ENCODE data around the gene ZNF507. TPM values are rescaled to one million over a fixed set of nuclear protein-coding genes. Genes with fewer than 3 reads are reported as not detected.

Gene ZNF507
- total and polyA plus RNA-seq, 12 donors = 2.7 to 26.6 (median 17.4) TPM

- DNase-seq (no peak), ATAC-seq (peak in 5 of 8 donors; percentile 28 to 64 (median 43))
- WGBS, 2 donors = 81 to 88% methylated on average over 2 of the region's 2 CpGs
- no peak for TF ChIP-seq CTCF (IDR thresholded peaks at IDR 0.05)
- Histone ChIP-seq H3K36me3 (peaks cover 0 to 77% (median 20%) of the 10 kb centered on the region in 9 donors), H3K4me1 (peaks cover 0 to 63% (median 53%) of the 10 kb centered on the region in 9 donors), H3K27me3 (peaks cover 0 to 86% (median 0%) of the 10 kb centered on the region in 7 donors), H3K4me3 (no peak overlapping the region), H3K9me3 (no peaks in the 10 kb centered on the region), H3K27ac (peak overlapping the region in 7 of 10 donors; percentile 12 to 71 (median 63))
- intact Hi-C loops (cut with DNase I) = no loop called here
These were observed 5.6 kb downstream of the ZNF507 start for GRCh38 chr19:32350987-32351348.

- H3K36me3 ChIP-seq = peaks cover 0 to 89% (median 23%) of the 10 kb centered on the region in 9 donors
- H3K9me3 ChIP-seq = no peaks in the 10 kb centered on the region
- no peak for TF ChIP-seq CTCF (IDR thresholded peaks at IDR 0.05)
- H3K4me1 ChIP-seq = peaks cover 0 to 55% (median 44%) of the 10 kb centered on the region in 9 donors
- ATAC-seq (no peak), DNase-seq (no peak)
- peak overlapping the region in 6 of 10 donors; percentile 54 to 74 (median 65) for H3K27ac ChIP-seq
- H3K4me3 ChIP-seq = no peak overlapping the region
- intact Hi-C loops (cut with DNase I) = no loop called here
- peaks cover 0 to 84% (median 0%) of the 10 kb centered on the region in 7 donors for H3K27me3 ChIP-seq
- whole genome bisulfite sequencing, 2 donors = 95 to 96% methylated on average over 1 of the region's 1 CpG
These were observed 6.8 kb downstream of the ZNF507 start for GRCh38 chr19:32352241-32352630.

- peaks cover 0 to 37% (median 25%) of the 10 kb centered on the region in 9 donors for H3K4me1 ChIP-seq
- 94 to 96% methylated on average over 9 of the region's 9 CpGs for WGBS, 2 donors
- H3K9me3 ChIP-seq = no peaks in the 10 kb centered on the region
- peaks cover 0 to 89% (median 36%) of the 10 kb centered on the region in 9 donors for H3K36me3 ChIP-seq
- TF ChIP-seq CTCF (IDR thresholded peaks at IDR 0.05) = no peak
- H3K27ac ChIP-seq = no peak overlapping the region
- no peak for DNase-seq
- intact Hi-C loops (cut with DNase I) = no loop called here
- no peak overlapping the region for H3K4me3 ChIP-seq
- H3K27me3 ChIP-seq = peaks cover 0 to 83% (median 0%) of the 10 kb centered on the region in 7 donors
- no peak for ATAC-seq
These were observed 8.9 kb downstream of the ZNF507 start for GRCh38 chr19:32354345-32354744.

DNA sequence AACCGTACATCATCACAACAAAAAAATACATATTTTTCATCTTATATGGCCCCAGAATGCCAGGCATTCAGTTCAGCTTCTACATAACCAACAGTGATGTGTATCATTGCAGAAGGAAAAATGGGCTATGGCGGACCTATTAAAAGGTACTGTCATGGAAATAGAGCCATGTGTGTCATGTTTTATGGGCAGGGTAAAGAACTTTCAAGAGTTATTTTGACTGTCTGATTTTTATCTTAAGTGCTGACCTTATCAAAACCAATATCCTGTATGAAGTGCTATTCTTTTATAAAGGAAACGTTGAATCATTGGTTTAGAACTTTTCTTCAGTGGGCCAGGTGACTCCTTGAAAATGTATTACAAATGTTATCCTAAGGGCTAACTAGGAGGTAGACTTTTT lies 9.9 kb downstream of the ZNF507 start:
- Histone ChIP-seq H3K4me1 (peaks cover 0 to 30% (median 18%) of the 10 kb centered on the region in 9 donors), H3K27ac (no peak overlapping the region), H3K4me3 (no peak overlapping the region), H3K27me3 (peaks cover 0 to 82% (median 0%) of the 10 kb centered on the region in 7 donors), H3K36me3 (peaks cover 0 to 90% (median 40%) of the 10 kb centered on the region in 9 donors), H3K9me3 (no peaks in the 10 kb centered on the region)
- no peak for ATAC-seq
- intact Hi-C loops (cut with DNase I) = no loop called here
- no peak for TF ChIP-seq CTCF (IDR thresholded peaks at IDR 0.05)
- 93 to 94% methylated on average over 3 of the region's 3 CpGs for WGBS, 2 donors
- DNase-seq = no peak
